Daoy (cell line): ENCODE results near the gene NLRP4. TPM values are rescaled to one million over a fixed set of nuclear protein-coding genes. Genes with fewer than 3 reads are reported as not detected.
A peak's percentile ranks its signal among the peaks of the same experiment; 100 is the strongest.
"Not testable (repeated sequence)": the region's sequence is repeated elsewhere in the genome, so short reads cannot be mapped to it uniquely, and the experiment has no call there.

ENCODE experiments used
- DNase-seq: peaks from one replicate; pipeline ENCODE4 v3.0.0-alpha.2; 2015; ENCODE audit warnings: low read depth
- total RNA-seq: library from RNA; depleted of rRNA; stranded (reverse); fragments of >200 nt; shearing (Covaris generic); gene quantifications from 2 replicates; pipeline ENCODE4 v1.2.3, GENCODE V29; 2014; rRNA removed

NLRP4 gene
- total RNA-seq, 1 experiment from 2014 or later, result 0.80 TPM

GRCh38 chr19:55898911-55899310 lies 62.6 kb downstream of the NLRP4 start:
- DNase-seq, result no peak

GRCh38 chr19:55901369-55902079 lies 65.2 kb downstream of the NLRP4 start:
- no peak for DNase-seq

DNA sequence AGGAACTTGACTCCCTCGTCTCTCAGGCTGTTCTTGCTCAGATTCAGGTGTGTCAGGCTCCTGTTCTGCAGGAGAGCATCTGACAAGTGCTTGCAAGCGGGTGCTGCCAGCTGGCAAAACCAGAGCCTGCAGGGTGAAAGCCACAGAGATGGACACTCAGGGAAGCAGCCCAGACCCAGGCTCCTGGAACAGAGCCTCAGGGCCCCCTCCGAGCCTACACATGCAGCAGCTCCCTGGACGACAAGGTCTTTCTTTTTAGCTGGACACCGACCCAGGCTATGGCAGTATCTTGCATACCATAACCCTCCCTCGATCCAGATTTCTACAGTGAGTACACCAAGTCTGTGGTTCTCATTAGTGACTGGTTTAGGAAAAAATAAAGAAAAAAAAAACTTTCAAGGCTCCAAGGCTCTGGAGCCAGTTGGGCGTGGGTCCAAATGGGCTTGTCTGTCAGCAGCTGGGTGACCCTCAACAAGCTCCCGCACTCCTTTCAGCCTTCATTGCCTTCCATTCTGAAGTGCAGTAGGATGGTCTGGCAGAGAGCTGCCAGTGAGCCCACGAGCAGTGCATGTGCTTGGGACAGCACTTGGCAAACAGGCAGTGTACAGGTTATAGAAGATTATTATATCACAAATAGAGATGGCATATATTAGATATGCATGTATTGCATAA lies 65.9 kb downstream of the NLRP4 start:
- no peak for DNase-seq

DNA sequence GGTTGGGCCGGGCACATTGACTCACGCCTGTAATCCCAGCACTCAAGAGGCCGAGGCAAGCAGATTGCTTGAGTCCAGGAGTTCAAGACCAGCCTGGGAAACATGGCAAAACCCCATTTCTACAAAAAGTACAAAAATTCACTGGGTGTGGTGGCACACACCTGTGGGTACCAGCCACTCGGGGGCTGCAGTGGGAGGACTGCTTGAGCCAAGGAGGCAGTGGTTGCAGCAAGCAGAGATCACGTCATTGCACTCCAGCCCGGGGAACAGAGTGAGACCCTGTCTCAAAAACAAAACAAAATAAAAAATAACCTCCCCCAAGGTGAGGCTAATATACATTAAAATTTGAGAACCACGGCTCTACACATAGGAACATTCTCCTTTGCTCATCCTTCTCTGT lies 70.9 kb downstream of the NLRP4 start:
- no peak for DNase-seq

DNA sequence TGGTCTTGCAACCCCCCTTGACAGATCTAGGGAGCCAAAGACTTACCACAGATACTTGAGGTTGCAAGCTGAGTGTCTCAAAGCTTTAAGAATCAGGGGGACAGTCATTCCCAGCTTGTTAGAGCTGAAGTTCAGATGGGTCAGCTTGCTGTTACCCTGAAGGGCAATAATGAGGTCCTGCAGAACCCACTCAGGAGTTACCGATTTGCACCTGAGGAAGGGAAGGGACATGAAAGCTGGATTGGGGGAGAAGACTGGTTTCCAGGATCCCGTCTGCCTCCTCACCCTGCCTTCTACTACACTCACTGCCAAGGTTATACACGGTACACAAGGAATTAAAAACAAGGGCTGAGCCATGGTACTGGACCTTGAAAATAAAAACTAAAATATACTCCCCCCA lies 71.4 kb downstream of the NLRP4 start:
- DNase-seq, result no peak

DNA sequence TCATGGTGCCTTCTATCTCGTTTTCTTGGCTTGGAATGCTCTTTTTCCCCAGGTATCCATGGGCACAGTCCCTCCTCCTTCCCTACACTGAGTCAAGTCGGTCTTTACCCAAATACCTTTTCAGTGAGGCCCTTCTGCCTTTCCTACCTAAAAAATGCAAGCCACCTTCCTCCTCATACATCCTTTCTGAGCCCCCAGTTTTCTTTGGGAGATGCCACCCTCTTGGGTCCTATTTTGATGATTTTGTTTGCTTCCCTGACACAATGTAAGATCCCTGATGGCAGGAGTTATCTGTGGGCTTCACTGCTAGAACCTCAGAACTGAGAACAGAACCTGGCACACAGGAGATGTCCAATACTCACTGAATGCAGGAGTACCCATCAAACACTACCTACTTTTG lies 73.5 kb downstream of the NLRP4 start:
- no peak for DNase-seq

DNA sequence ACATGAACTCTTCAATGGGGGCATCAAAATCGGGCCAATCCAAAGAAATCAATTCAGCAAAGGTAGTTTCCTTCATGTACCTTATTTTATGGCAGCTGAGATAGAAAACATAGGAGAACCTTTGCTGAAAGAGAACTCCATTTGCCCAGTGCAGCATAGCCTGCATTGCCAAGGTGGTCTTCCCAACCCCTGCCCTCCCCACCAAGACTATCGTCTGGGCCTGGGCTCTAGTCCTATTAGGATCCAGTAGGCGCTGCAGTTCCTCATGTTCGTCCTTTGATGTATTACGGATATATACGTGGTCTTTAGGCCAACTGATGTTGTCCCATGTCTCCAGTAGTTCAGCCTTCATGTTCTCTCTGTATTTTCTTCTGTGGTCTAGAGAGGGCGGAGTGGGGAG lies 76.6 kb downstream of the NLRP4 start:
- no peak for DNase-seq

DNA sequence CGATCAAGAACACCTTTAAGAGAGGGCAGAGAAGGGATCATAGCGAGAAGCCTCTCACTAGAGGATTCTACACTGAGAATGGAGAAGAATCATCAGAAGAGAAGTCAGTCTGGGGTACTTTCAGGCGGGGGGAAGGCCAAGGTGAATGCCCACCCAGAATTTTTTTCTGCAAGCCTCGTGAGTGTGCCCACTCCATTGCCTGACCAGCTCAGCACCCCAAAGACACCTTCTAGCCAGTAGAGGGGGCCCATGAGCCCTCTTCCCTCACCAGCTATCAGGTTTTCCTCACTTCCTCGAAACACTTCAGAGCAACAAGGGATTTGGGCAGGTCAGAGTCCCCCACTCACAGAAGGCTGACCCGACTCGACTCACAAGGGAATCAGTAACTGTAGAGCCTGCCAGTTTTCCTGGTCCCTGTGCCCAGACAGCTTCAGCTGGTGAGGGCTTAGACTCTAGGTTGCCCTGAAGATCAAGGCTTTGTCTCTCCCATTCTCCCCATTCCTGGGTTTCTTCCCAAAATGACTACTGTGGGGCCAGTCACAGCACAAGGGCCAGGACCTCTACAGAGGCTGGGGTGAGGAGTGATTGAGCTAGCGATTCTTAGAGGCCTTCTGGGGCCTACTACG lies 77.4 kb downstream of the NLRP4 start:
- DNase-seq, result peak; percentile 53

DNA sequence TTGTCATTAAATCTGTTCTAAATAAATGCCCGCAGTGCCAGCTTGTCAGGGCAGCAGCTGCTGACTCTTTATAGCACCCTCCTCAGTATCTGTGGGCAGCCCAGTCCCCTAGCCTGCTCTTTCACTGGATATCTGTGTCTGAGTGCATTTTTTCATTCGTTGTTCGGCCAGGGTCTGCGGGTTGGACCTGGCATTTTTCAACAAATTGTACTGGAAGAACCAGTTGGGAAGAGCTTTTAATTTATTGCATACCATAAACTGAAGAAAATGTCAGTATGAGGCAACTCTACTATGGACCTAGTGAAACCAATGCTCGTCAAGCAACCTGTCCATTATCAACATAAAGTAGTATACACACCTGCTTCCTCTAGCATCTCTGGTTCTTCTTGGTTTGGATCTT lies 87.2 kb downstream of the NLRP4 start:
- DNase-seq, result no peak

DNA sequence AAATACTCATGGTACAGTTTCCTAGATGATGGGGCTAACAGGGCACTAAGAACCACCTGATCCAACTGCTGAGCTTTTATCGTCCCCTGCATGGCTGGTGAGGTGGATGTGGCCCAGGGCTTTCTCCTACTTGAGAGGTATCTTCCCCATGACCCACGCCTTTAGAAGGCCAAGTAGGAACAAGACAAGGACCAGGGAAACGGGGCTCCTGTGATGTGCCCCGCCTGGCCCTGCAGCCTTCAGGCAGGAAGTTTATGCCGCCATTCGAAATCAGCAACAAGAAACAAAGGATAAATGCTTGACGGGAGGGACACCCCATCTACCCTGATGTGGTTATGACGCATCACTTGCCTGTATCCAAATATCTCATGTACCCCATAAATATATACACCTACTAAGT lies 91.7 kb downstream of the NLRP4 start:
- DNase-seq, result no peak

- not testable (repeated sequence) for DNase-seq
Measured at GRCh38 chr19:55929258-55929657, 92.9 kb downstream of the NLRP4 start.

DNA sequence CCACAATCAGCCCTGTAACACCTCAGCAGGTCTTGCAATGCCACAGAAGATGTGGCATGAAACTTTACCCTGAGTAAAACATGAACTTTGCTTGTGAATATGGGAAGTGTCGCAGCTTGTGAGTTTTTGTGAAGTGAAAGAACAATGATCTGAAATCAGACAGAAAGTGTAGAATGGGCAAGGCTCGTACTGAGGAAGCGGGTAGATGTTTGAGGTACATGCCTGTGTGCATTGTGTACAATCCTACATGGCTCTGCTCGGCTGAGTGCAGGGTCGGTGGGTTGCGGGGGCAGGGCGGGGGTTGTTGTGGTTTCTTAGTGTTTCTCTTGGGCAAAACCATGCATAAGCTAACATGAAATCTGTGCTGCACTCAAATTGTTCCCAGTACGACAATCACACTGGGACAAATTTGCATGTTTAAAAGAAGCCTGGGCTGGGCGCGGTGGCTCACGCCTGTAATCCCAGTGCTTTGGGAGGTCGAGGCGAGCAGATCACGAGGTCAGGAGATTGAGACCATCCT lies 94.7 kb downstream of the NLRP4 start:
- no peak for DNase-seq

Other genes starting within 250 kb of the NLRP4 start
- gene FIZ1, start 237.0 kb upstream of the NLRP4 start, total RNA-seq, result 2.2 and 4.1 TPM in 2 replicates
- 6.1 and 8.7 TPM in 2 replicates for gene ZNF524, start 236.3 kb upstream of the NLRP4 start, total RNA-seq
- gene ZNF865, start 230.9 kb upstream of the NLRP4 start, total RNA-seq, result 0.15 and 0.80 TPM in 2 replicates
- 5.8 and 6.1 TPM in 2 replicates for gene ZNF784, start 212.0 kb upstream of the NLRP4 start, total RNA-seq
- 1.8 and 2.4 TPM in 2 replicates for gene ZNF580, start 195.5 kb upstream of the NLRP4 start, total RNA-seq
- gene ZNF581, start 192.9 kb upstream of the NLRP4 start, total RNA-seq, result 10.1 and 15.9 TPM in 2 replicates
- gene CCDC106, start 188.3 kb upstream of the NLRP4 start, total RNA-seq, result 8.2 and 8.6 TPM in 2 replicates
- 218 and 267 TPM in 2 replicates for gene U2AF2, start 181.5 kb upstream of the NLRP4 start, total RNA-seq
- gene EPN1, start 161.3 kb upstream of the NLRP4 start, total RNA-seq, result 25.3 and 26.6 TPM in 2 replicates
- gene NLRP9, start 98.1 kb upstream of the NLRP4 start, total RNA-seq, result not detected in 2 replicates
- gene RFPL4A, start 77.4 kb upstream of the NLRP4 start, total RNA-seq, result 64.2 and 89.1 TPM in 2 replicates
- gene RFPL4AL1, start 67.4 kb upstream of the NLRP4 start, total RNA-seq, result 46.6 and 54.4 TPM in 2 replicates
- gene NLRP11, start 4.5 kb upstream of the NLRP4 start, total RNA-seq, result 4.1 and 5.1 TPM in 2 replicates
- not detected in 2 replicates for gene NLRP13, start 95.8 kb downstream of the NLRP4 start, total RNA-seq
- 0.06 TPM in 1 of 2 replicates, not detected in the other for gene NLRP8, start 111.3 kb downstream of the NLRP4 start, total RNA-seq
- gene NLRP5, start 150.2 kb downstream of the NLRP4 start, total RNA-seq, result 4.9 and 5.1 TPM in 2 replicates